IMR-90 (cell line): ENCODE data around the gene C10orf120. TPM values are rescaled to one million over a fixed set of nuclear protein-coding genes. Genes with fewer than 3 reads are reported as not detected.

ENCODE experiments used
- ATAC-seq: fragments of 200-7000 bp; cut with Tn5 transposase; 2 replicates; pipeline ENCODE4 v1.9.1; 2020; ENCODE audit warnings: low read depth, mild to moderate bottlenecking, moderate library complexity
- BruUV-seq: library from RNA; stranded (reverse); fragments of 400-500 nt; replicated peaks from 2 replicates; lab custom pipeline; 2021; lab: Mats Ljungman, UMichigan
- CTCF ChIA-PET: fragments of 300-600 bp; formaldehyde crosslinking; extraction: SDS; loops from one replicate; lab custom pipeline; 2021; ENCODE audit warnings: antibody characterized with exemption; lab: Yijun Ruan, JAX
- POLR2A ChIA-PET: fragments of 300-600 bp; sonication (Branson Sonifier 250); formaldehyde crosslinking; loops from one replicate; lab custom pipeline; 2022; ENCODE audit warnings: antibody characterized with exemption; ENCODE audit not compliant: unreplicated experiment; lab: Charles Lee
- DNase-seq: peaks from one replicate; pipeline ENCODE4 v3.0.0; 2013
- H2AFZ ChIP-seq: replicated peaks from 2 replicates; pipeline ENCODE3; 2013; ENCODE audit warnings: low read length, mild to moderate bottlenecking; ENCODE audit not compliant: poor library complexity
- H2AK5ac ChIP-seq: 2 replicates; pipeline ENCODE4 v1.6.1; 2013; ENCODE audit warnings: low read depth, low read length, inconsistent platforms
- H2AK9ac ChIP-seq: replicated peaks from 2 replicates; pipeline ENCODE3; 2013; ENCODE audit warnings: mild to moderate bottlenecking, low read depth, low read length, moderate library complexity; ENCODE audit not compliant: poor library complexity
- H2BK120ac ChIP-seq: 2 replicates; pipeline ENCODE4 v1.6.1; 2013; ENCODE audit warnings: low read depth, low read length, inconsistent platforms
- H2BK15ac ChIP-seq: 3 replicates; pipeline ENCODE4 v1.6.1; 2013; ENCODE audit warnings: low read depth, low read length, inconsistent platforms
- H2BK20ac ChIP-seq: 2 replicates; pipeline ENCODE4 v1.6.1; 2013; ENCODE audit warnings: low read depth, mild to moderate bottlenecking, inconsistent platforms, low read length, moderate library complexity
- H2BK5ac ChIP-seq: 2 replicates; pipeline ENCODE4 v1.6.1; 2013; ENCODE audit warnings: mild to moderate bottlenecking, low read depth, low read length, inconsistent platforms; ENCODE audit not compliant: poor library complexity, severe bottlenecking
- H3K14ac ChIP-seq: replicated peaks from 2 replicates; pipeline ENCODE4 v1.6.1; 2013; ENCODE audit warnings: low read depth, low read length, inconsistent platforms
- H3K18ac ChIP-seq: 2 replicates; pipeline ENCODE4 v1.6.1; 2013; ENCODE audit warnings: low read depth, low read length, control low read depth
- H3K23ac ChIP-seq: 2 replicates; pipeline ENCODE4 v1.6.1; 2013; ENCODE audit warnings: low read depth, low read length, inconsistent platforms
- H3K27ac ChIP-seq: 2 replicates; pipeline ENCODE4 v1.5.1; 2013; ENCODE audit warnings: mild to moderate bottlenecking, control low read depth, low read length; ENCODE audit not compliant: insufficient read depth
- H3K27me3 ChIP-seq: 2 replicates; pipeline ENCODE4 v1.6.1; 2013; ENCODE audit warnings: low read length; ENCODE audit not compliant: control insufficient read depth, insufficient read depth
- H3K36me3 ChIP-seq: 2 replicates; pipeline ENCODE4 v1.6.1; 2013; ENCODE audit warnings: low read length, mixed read lengths; ENCODE audit not compliant: control insufficient read depth, insufficient read depth
- H3K4ac ChIP-seq: 2 replicates; pipeline ENCODE4 v1.6.1; 2013; ENCODE audit warnings: low read depth, low read length, inconsistent platforms
- H3K4me1 ChIP-seq: 2 replicates; pipeline ENCODE4 v1.6.1; 2013; ENCODE audit warnings: low read length, mixed read lengths; ENCODE audit not compliant: control insufficient read depth, insufficient read depth
- H3K4me2 ChIP-seq: 2 replicates; pipeline ENCODE4 v1.6.1; 2013; ENCODE audit warnings: low read depth, mild to moderate bottlenecking, control low read depth, low read length, moderate library complexity
- H3K4me3 ChIP-seq: 2 replicates; pipeline ENCODE4 v1.5.1; 2013; ENCODE audit warnings: low read depth, mild to moderate bottlenecking, control low read depth, low read length, moderate library complexity; ENCODE audit not compliant: insufficient read depth
- H3K56ac ChIP-seq: 2 replicates; pipeline ENCODE4 v1.6.1; 2013; ENCODE audit warnings: low read length, inconsistent platforms; ENCODE audit not compliant: insufficient read depth; ENCODE audit errors: extremely low read depth
- H3K79me1 ChIP-seq, 2 experiments: 2 replicates each; pipeline ENCODE4 v1.6.1; 2013; ENCODE audit warnings: low read length in 2 of 2, inconsistent platforms in 1 of 2, low read depth in 1 of 2
- H3K9ac ChIP-seq: 2 replicates; pipeline ENCODE4 v1.6.1; 2013; ENCODE audit warnings: low read depth, low read length, control low read depth
- H3K9me1 ChIP-seq: 2 replicates; pipeline ENCODE4 v1.6.1; 2013; ENCODE audit warnings: low read length, inconsistent platforms; ENCODE audit not compliant: insufficient read depth
- H3K9me3 ChIP-seq: 2 replicates; pipeline ENCODE4 v1.6.1; 2013; ENCODE audit warnings: low read length; ENCODE audit not compliant: control insufficient read depth, insufficient read depth
- H4K20me1 ChIP-seq: 2 replicates; pipeline ENCODE4 v1.6.1; 2013; ENCODE audit warnings: low read length, inconsistent platforms; ENCODE audit not compliant: insufficient read depth
- H4K5ac ChIP-seq: 2 replicates; pipeline ENCODE4 v1.6.1; 2013; ENCODE audit warnings: mild to moderate bottlenecking, low read depth, low read length, control low read depth
- H4K8ac ChIP-seq, 2 experiments: 2 replicates each; pipeline ENCODE4 v1.6.1; 2013; ENCODE audit warnings: low read depth in 2 of 2, low read length in 2 of 2, control low read depth in 1 of 2, inconsistent platforms in 1 of 2
- H4K91ac ChIP-seq: 2 replicates; pipeline ENCODE4 v1.6.1; 2013; ENCODE audit warnings: low read depth, low read length, inconsistent platforms; ENCODE audit not compliant: insufficient read depth
- BHLHE40 ChIP-seq: fragments of 150-350 bp; IDR thresholded peaks from 2 replicates; pipeline ENCODE4 v1.6.1; 2016; ENCODE audit warnings: mild to moderate bottlenecking, low read depth, low read length
- CEBPB ChIP-seq: IDR thresholded peaks from 2 replicates; pipeline ENCODE4 v1.6.1; 2012; ENCODE audit warnings: low read depth, low read length, improper control_type of control experiment
- MAFK ChIP-seq: IDR thresholded peaks from 2 replicates; pipeline ENCODE4 v1.6.1; 2012; ENCODE audit warnings: low read depth, low read length, improper control_type of control experiment
- MAZ ChIP-seq: IDR thresholded peaks from 2 replicates; pipeline ENCODE4 v1.6.1; 2012; ENCODE audit warnings: low read depth, mild to moderate bottlenecking, low read length, improper control_type of control experiment, moderate library complexity, borderline replicate concordance
- MXI1 ChIP-seq: IDR thresholded peaks from 2 replicates; pipeline ENCODE4 v1.6.1; 2012; ENCODE audit warnings: low read depth, mild to moderate bottlenecking, low read length, moderate library complexity, borderline replicate concordance
- NFE2L2 ChIP-seq: fragments of 150-350 bp; IDR thresholded peaks from 2 replicates; pipeline ENCODE4 v1.6.1; 2016; ENCODE audit warnings: low read depth, mild to moderate bottlenecking, low read length
- POLR2A ChIP-seq: IDR thresholded peaks from 2 replicates; pipeline ENCODE4 v1.6.1; 2012; ENCODE audit warnings: mild to moderate bottlenecking, low read depth, low read length
- RCOR1 ChIP-seq: IDR thresholded peaks from 2 replicates; pipeline ENCODE4 v1.6.1; 2012; ENCODE audit warnings: mild to moderate bottlenecking, low read length, improper control_type of control experiment; ENCODE audit not compliant: insufficient replicate concordance
- RFX5 ChIP-seq: IDR thresholded peaks from 2 replicates; pipeline ENCODE4 v1.8.0; 2012; ENCODE audit warnings: low read depth, mild to moderate bottlenecking, low read length, moderate library complexity
- SMC3 ChIP-seq: fragments of 150-350 bp; IDR thresholded peaks from 2 replicates; pipeline ENCODE4 v1.6.1; 2016; ENCODE audit warnings: low read depth, mild to moderate bottlenecking, antibody characterized with exemption, low read length, moderate library complexity
- WGBS, 2 experiments: methylation state at CpG; one replicate each; pipeline versions ENCODE4 v1.1.5 to v1.1.7; 2013; ENCODE audit warnings: missing lambda C conversion rate in 2 of 2; ENCODE audit not compliant: insufficient read length in 1 of 2; ENCODE audit errors: extremely low coverage in 2 of 2; 5-methylcytosine and 5-hydroxymethylcytosine counted together
- dilution Hi-C: fragments of 300-500 bp; cut with HindIII; formaldehyde crosslinking; loops from one replicate; pipeline ENCODE4 v1.14.3; 2018; ENCODE audit warnings: low sequenced_read_pairs; ENCODE audit not compliant: unreplicated experiment
- in situ Hi-C: fragments of 300-500 bp; cut with MboI; formaldehyde crosslinking; loops from 3 replicates; pipeline ENCODE4 v1.14.3; 2019; ENCODE audit warnings: low sequenced_read_pairs, inconsistent platforms, mixed read lengths
- intact Hi-C: fragments of 100-400 bp; cut with micrococcal nuclease; formaldehyde crosslinking; loops from 2 replicates; pipeline ENCODE4 v1.10.0; 2022
- polyA plus RNA-seq, 3 experiments: library from polyadenylated mRNA; depleted of rRNA; stranded (reverse); fragments of >200 nt; gene quantifications; 2 replicates each; pipeline ENCODE4 v1.2.3, GENCODE V29; 2012; ENCODE audit warnings: low replicate concordance in 1 of 3
- total RNA-seq: library from RNA; depleted of rRNA; stranded (reverse); fragments of >200 nt; gene quantifications from 2 replicates; pipeline ENCODE4 v1.2.3, GENCODE V29; 2012
- TF ChIP-seq, protein P1 (sequence below): fragments of 150-350 bp; IDR thresholded peaks from 2 replicates; pipeline ENCODE4 v1.6.1; 2016; ENCODE audit warnings: low read depth, mild to moderate bottlenecking, low read length, moderate library complexity, borderline replicate concordance

Gene C10orf120
- total and polyA plus RNA-seq, 2 of the 4 experiments (the other 2 are of a cell fraction): not detected

DNA sequence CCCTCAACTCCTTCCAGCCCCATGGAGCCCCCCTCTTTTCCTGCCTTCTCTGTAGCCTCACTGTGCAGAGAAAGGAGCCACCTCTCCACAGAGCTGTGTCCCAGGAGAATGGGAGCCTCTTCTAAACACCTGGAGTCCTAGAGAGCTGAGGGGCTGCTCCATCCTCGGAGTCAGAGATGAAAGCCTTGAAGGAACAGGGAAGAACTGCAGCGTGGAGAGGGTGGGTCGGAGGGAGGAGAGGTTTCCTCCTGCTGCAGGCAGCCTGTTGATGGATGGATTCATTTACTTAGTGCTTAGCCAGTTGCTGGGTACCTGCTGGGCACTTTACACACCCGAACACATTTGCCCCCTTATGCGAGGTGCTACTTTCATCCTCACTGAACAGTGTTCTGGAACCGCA is 39.0 kb downstream of the C10orf120 start:
- H4K91ac ChIP-seq: no peak overlapping the region
- dilution Hi-C loops (no loop called here), intact Hi-C loops (no loop called here), in situ Hi-C loops (loop anchor here (25.0 kb wide), 1 partner anchor 902 kb away; no protein-coding TSS in a partner anchor)
- no peak overlapping the region for H2BK5ac ChIP-seq
- H3K4me3 ChIP-seq: no peak overlapping the region
- TF ChIP-seq CEBPB: no peak
- TF ChIP-seq BHLHE40: no peak
- TF ChIP-seq SMC3: no peak
- no peak for TF ChIP-seq RFX5
- TF ChIP-seq MAZ: no peak
- TF ChIP-seq MXI1: no peak
- TF ChIP-seq NFE2L2: no peak
- no peak for TF ChIP-seq RCOR1
- TF ChIP-seq, protein P1, sequence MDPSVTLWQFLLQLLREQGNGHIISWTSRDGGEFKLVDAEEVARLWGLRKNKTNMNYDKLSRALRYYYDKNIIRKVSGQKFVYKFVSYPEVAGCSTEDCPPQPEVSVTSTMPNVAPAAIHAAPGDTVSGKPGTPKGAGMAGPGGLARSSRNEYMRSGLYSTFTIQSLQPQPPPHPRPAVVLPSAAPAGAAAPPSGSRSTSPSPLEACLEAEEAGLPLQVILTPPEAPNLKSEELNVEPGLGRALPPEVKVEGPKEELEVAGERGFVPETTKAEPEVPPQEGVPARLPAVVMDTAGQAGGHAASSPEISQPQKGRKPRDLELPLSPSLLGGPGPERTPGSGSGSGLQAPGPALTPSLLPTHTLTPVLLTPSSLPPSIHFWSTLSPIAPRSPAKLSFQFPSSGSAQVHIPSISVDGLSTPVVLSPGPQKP: no peak
- no peak for TF ChIP-seq POLR2A
- TF ChIP-seq MAFK: no peak
- H3K14ac ChIP-seq: no peak overlapping the region
- ChIA-PET CTCF (no interaction called here), POLR2A (no interaction called here)
- H4K8ac ChIP-seq: no peak overlapping the region
- no peak overlapping the region for H4K5ac ChIP-seq
- no peak overlapping the region for H2BK15ac ChIP-seq
- H3K27ac ChIP-seq: no peak overlapping the region
- no peak overlapping the region for H3K56ac ChIP-seq
- no peak overlapping the region for H3K4ac ChIP-seq
- ATAC-seq (no peak), DNase-seq (no peak)
- no CpG with 5 or more reads among the region's 6 CpGs for WGBS, 2 experiments
- no peak overlapping the region for H2AK9ac ChIP-seq
- no peak overlapping the region for H2AK5ac ChIP-seq
- H4K20me1 ChIP-seq: no peaks in the 10 kb centered on the region
- no TSS peak for BruUV-seq
- no peaks in the 10 kb centered on the region for H3K27me3 ChIP-seq
- H3K9ac ChIP-seq: no peak overlapping the region
- no peak overlapping the region for H3K23ac ChIP-seq
- no peak overlapping the region for H2BK120ac ChIP-seq
- no peaks in the 10 kb centered on the region for H3K9me1 ChIP-seq
- H2AFZ ChIP-seq: no peak overlapping the region
- no peak overlapping the region for H2BK20ac ChIP-seq
- H3K9me3 ChIP-seq: no peaks in the 10 kb centered on the region
- no peaks in the 10 kb centered on the region for H3K4me1 ChIP-seq
- H3K36me3 ChIP-seq: no peaks in the 10 kb centered on the region
- no peaks in the 10 kb centered on the region for H3K79me1 ChIP-seq
- no peak overlapping the region for H3K18ac ChIP-seq
- H3K4me2 ChIP-seq: no peak overlapping the region
